Astrocyte (in vitro differentiated cells and primary cell): Measurements from ENCODE around the gene ARHGAP32. TPM values are rescaled to one million over a fixed set of nuclear protein-coding genes. Genes with fewer than 3 reads are reported as not detected.

Source experiments
- DNase-seq: peaks from one replicate; pipeline ENCODE4 v3.0.0-alpha.2; 2010; ENCODE audit warnings: low read depth
- FAIRE-seq: peaks from 2 replicates; lab custom pipeline; 2011; peaks lifted over from hg19 to GRCh38; lab: Jason Lieb, UNC
- H2AFZ ChIP-seq: 2 replicates; pipeline ENCODE4 v1.6.0; 2012; ENCODE audit warnings: low read depth, low read length, inconsistent platforms
- H3K27ac ChIP-seq: 2 replicates; pipeline ENCODE4 v1.5.1; 2011; ENCODE audit warnings: low read depth, low read length, inconsistent platforms
- H3K27me3 ChIP-seq: 2 replicates; pipeline ENCODE4 v1.6.0; 2011; ENCODE audit warnings: low read length, inconsistent platforms; ENCODE audit not compliant: insufficient read depth
- H3K36me3 ChIP-seq: 2 replicates; pipeline ENCODE4 v1.5.1; 2011; ENCODE audit warnings: low read length, inconsistent platforms; ENCODE audit not compliant: insufficient read depth
- H3K4me1 ChIP-seq: 2 replicates; pipeline ENCODE4 v1.5.1; 2011; ENCODE audit warnings: low read length, inconsistent platforms; ENCODE audit not compliant: insufficient read depth
- H3K4me2 ChIP-seq: 2 replicates; pipeline ENCODE4 v1.6.0; 2012; ENCODE audit warnings: low read length, inconsistent platforms
- H3K4me3 ChIP-seq: 2 replicates; pipeline ENCODE4 v1.5.1; 2011; ENCODE audit warnings: low read depth, mild to moderate bottlenecking, low read length, inconsistent platforms; ENCODE audit not compliant: insufficient read depth
- H3K79me2 ChIP-seq: 2 replicates; pipeline ENCODE4 v1.6.0; 2012; ENCODE audit warnings: mild to moderate bottlenecking, low read length, inconsistent platforms; ENCODE audit not compliant: insufficient read depth
- H3K9ac ChIP-seq: 2 replicates; pipeline ENCODE4 v1.6.0; 2012; ENCODE audit warnings: mild to moderate bottlenecking, low read length, inconsistent platforms
- H3K9me3 ChIP-seq: 2 replicates; pipeline ENCODE4 v1.5.1; 2012; ENCODE audit warnings: low read depth, mild to moderate bottlenecking, low read length, inconsistent platforms; ENCODE audit not compliant: insufficient read depth
- H4K20me1 ChIP-seq: 2 replicates; pipeline ENCODE4 v1.6.0; 2012; ENCODE audit warnings: low read length, inconsistent platforms; ENCODE audit not compliant: insufficient read depth
- H3K27ac Mint-ChIP-seq: one replicate; pipeline ENCODE4 v1.8.0; 2021; ENCODE audit warnings: mild to moderate bottlenecking, mixed read lengths; ENCODE audit not compliant: unreplicated experiment
- H3K27me3 Mint-ChIP-seq: one replicate; pipeline ENCODE4 v1.8.0; 2021; ENCODE audit warnings: low read depth, mixed read lengths; ENCODE audit not compliant: unreplicated experiment
- H3K36me3 Mint-ChIP-seq: one replicate; pipeline ENCODE4 v1.8.0; 2021; ENCODE audit warnings: low read depth, mixed read lengths; ENCODE audit not compliant: unreplicated experiment
- H3K4me1 Mint-ChIP-seq: one replicate; pipeline ENCODE4 v1.8.0; 2021; ENCODE audit warnings: low read depth, mixed read lengths; ENCODE audit not compliant: unreplicated experiment
- H3K4me3 Mint-ChIP-seq: one replicate; pipeline ENCODE4 v1.8.0; 2021; ENCODE audit warnings: mild to moderate bottlenecking, moderate library complexity, mixed read lengths; ENCODE audit not compliant: unreplicated experiment
- H3K9me3 Mint-ChIP-seq: one replicate; pipeline ENCODE4 v1.8.0; 2021; ENCODE audit warnings: mild to moderate bottlenecking, mixed read lengths; ENCODE audit not compliant: unreplicated experiment
- CTCF ChIP-seq: IDR thresholded peaks from 2 replicates; pipeline ENCODE4 v1.5.1; 2011; ENCODE audit warnings: low read depth, mild to moderate bottlenecking, inconsistent platforms, low read length, moderate library complexity; ENCODE audit not compliant: insufficient read depth
- EZH2 ChIP-seq: IDR thresholded peaks from 2 replicates; pipeline ENCODE4 v1.6.1; 2012; ENCODE audit warnings: mild to moderate bottlenecking, low read length, inconsistent platforms; ENCODE audit not compliant: insufficient read depth
- total RNA-seq: library from RNA; stranded (reverse); gene quantifications from 2 replicates; pipeline ENCODE4 v1.2.1, GENCODE V29; 2021

The ARHGAP32 gene
- total RNA-seq, 1 donor from 2014 or later: 21.6 TPM

GRCh38 chr11:129045150-129045549, 147.0 kb downstream of the ARHGAP32 start:
- no peaks in the 10 kb centered on the region for H3K36me3 ChIP-seq
- no peak for FAIRE-seq
- H3K79me2 ChIP-seq: no peaks in the 10 kb centered on the region

GRCh38 chr11:129042503-129042902, 149.6 kb downstream of the ARHGAP32 start:
- Mint-ChIP-seq H3K36me3 (peaks cover 9% of the 10 kb centered on the region), H3K4me1 (peaks cover 3% of the 10 kb centered on the region), H3K27ac (no peak overlapping the region), H3K4me3 (no peak overlapping the region), H3K9me3 (no peaks in the 10 kb centered on the region), H3K27me3 (no peaks in the 10 kb centered on the region)
- DNase-seq: no peak
- H3K27me3 ChIP-seq: no peaks in the 10 kb centered on the region
- H3K36me3 ChIP-seq: no peaks in the 10 kb centered on the region
- H3K9ac ChIP-seq: no peak overlapping the region
- no peak for TF ChIP-seq CTCF
- TF ChIP-seq EZH2: no peak
- no peak overlapping the region for H3K4me2 ChIP-seq
- no peaks in the 10 kb centered on the region for H3K9me3 ChIP-seq
- no peak overlapping the region for H2AFZ ChIP-seq
- H4K20me1 ChIP-seq: no peaks in the 10 kb centered on the region
- H3K79me2 ChIP-seq: no peaks in the 10 kb centered on the region
- H3K4me1 ChIP-seq: no peaks in the 10 kb centered on the region
- no peak for FAIRE-seq
- no peak overlapping the region for H3K27ac ChIP-seq
- no peak overlapping the region for H3K4me3 ChIP-seq

More at GRCh38 chr11:129045150-129045549, 147.0 kb downstream of the ARHGAP32 start:
- H3K4me2 ChIP-seq: no peak overlapping the region
- H3K9me3 Mint-ChIP-seq: no peaks in the 10 kb centered on the region
- DNase-seq: no peak
- no peak overlapping the region for H3K4me3 ChIP-seq
- no peak overlapping the region for H3K4me3 Mint-ChIP-seq
- H3K9me3 ChIP-seq: no peaks in the 10 kb centered on the region
- H4K20me1 ChIP-seq: no peaks in the 10 kb centered on the region
- no peaks in the 10 kb centered on the region for H3K27me3 ChIP-seq
- no peak overlapping the region for H3K27ac Mint-ChIP-seq
- H2AFZ ChIP-seq: no peak overlapping the region
- TF ChIP-seq EZH2 (no peak), CTCF (no peak)
- H3K36me3 Mint-ChIP-seq: peaks cover 7% of the 10 kb centered on the region
- H3K4me1 Mint-ChIP-seq: peaks cover 4% of the 10 kb centered on the region
- no peaks in the 10 kb centered on the region for H3K27me3 Mint-ChIP-seq
- no peaks in the 10 kb centered on the region for H3K4me1 ChIP-seq
- H3K27ac ChIP-seq: no peak overlapping the region
- no peak overlapping the region for H3K9ac ChIP-seq

- DNase-seq (peak; percentile 26), FAIRE-seq (peak; percentile 41)
- Histone ChIP-seq H3K27ac (no peak overlapping the region), H3K36me3 (no peaks in the 10 kb centered on the region), H3K9ac (no peak overlapping the region), H3K79me2 (no peaks in the 10 kb centered on the region), H3K4me3 (no peak overlapping the region), H3K27me3 (no peaks in the 10 kb centered on the region), H2AFZ (no peak overlapping the region), H3K9me3 (no peaks in the 10 kb centered on the region), H3K4me2 (no peak overlapping the region), H3K4me1 (no peaks in the 10 kb centered on the region), H4K20me1 (no peaks in the 10 kb centered on the region)
- H3K36me3 Mint-ChIP-seq: peaks cover 7% of the 10 kb centered on the region
- peaks cover 3% of the 10 kb centered on the region for H3K4me1 Mint-ChIP-seq
- no peak overlapping the region for H3K27ac Mint-ChIP-seq
- no peaks in the 10 kb centered on the region for H3K9me3 Mint-ChIP-seq
- H3K4me3 Mint-ChIP-seq: no peak overlapping the region
- H3K27me3 Mint-ChIP-seq: no peaks in the 10 kb centered on the region
- TF ChIP-seq EZH2 (no peak), CTCF (no peak)
These were observed 150.5 kb downstream of the ARHGAP32 start for GRCh38 chr11:129041611-129042018.
